Activated CD8-positive, alpha-beta memory T cell treated with anti-CD3 and anti-CD28 coated beads for 48 hours (primary cell): ENCODE results near the gene AKAP13.
"Not testable (repeated sequence)": the region's sequence is repeated elsewhere in the genome, so short reads cannot be mapped to it uniquely, and the experiment has no call there.

ENCODE experiments used
- DNase-seq, 3 experiments: peaks; one replicate each; pipeline ENCODE4 v3.0.0-alpha.2; 2020; ENCODE audit warnings: low read depth in 2 of 3, low spot score in 2 of 3

AKAP13 gene

GRCh38 chr15:85586196-85586595, 205.8 kb downstream of the AKAP13 start:
- not testable (repeated sequence) for DNase-seq

GRCh38 chr15:85587707-85588411, 207.5 kb downstream of the AKAP13 start:
- DNase-seq: no peak

GRCh38 chr15:85588677-85589076, 208.3 kb downstream of the AKAP13 start:
- no peak for DNase-seq

- no peak for DNase-seq
Measured at GRCh38 chr15:85589851-85590250, 209.4 kb downstream of the AKAP13 start.

- DNase-seq: no peak
Measured at GRCh38 chr15:85591622-85592021, 211.2 kb downstream of the AKAP13 start.

- DNase-seq: no peak
Measured at GRCh38 chr15:85592148-85592547, 211.7 kb downstream of the AKAP13 start.

- DNase-seq: no peak
Measured at GRCh38 chr15:85593809-85594445, 213.5 kb downstream of the AKAP13 start.

GRCh38 chr15:85595804-85596536, 215.6 kb downstream of the AKAP13 start:
- DNase-seq: no peak

GRCh38 chr15:85597155-85597815, 216.9 kb downstream of the AKAP13 start:
- no peak for DNase-seq

GRCh38 chr15:85598219-85598618, 217.8 kb downstream of the AKAP13 start:
- no peak for DNase-seq

- no peak for DNase-seq
Measured at GRCh38 chr15:85598718-85599398, 218.5 kb downstream of the AKAP13 start.

GRCh38 chr15:85600001-85600400, 219.6 kb downstream of the AKAP13 start:
- DNase-seq: no peak

- DNase-seq: no peak
Measured at GRCh38 chr15:85603160-85603559, 222.8 kb downstream of the AKAP13 start.

GRCh38 chr15:85603703-85604102, 223.3 kb downstream of the AKAP13 start:
- no peak for DNase-seq

- DNase-seq: no peak
Measured at GRCh38 chr15:85604194-85604593, 223.8 kb downstream of the AKAP13 start.

- DNase-seq: no peak
Measured at GRCh38 chr15:85606738-85607137, 226.3 kb downstream of the AKAP13 start.

GRCh38 chr15:85607141-85607806, 226.9 kb downstream of the AKAP13 start:
- DNase-seq: no peak

GRCh38 chr15:85607842-85608241, 227.4 kb downstream of the AKAP13 start:
- DNase-seq: no peak

- no peak for DNase-seq
Measured at GRCh38 chr15:85609492-85609891, 229.1 kb downstream of the AKAP13 start.

- DNase-seq: no peak
Measured at GRCh38 chr15:85611361-85611760, 231.0 kb downstream of the AKAP13 start.

- DNase-seq: no peak
Measured at GRCh38 chr15:85614059-85614458, 233.7 kb downstream of the AKAP13 start.
